ENCODE results near the gene SYNE2.
A peak's percentile ranks its signal among the peaks of the same experiment; 100 is the strongest.

SYNE2 gene

GRCh38 chr14:63910583-63911363 is 58.0 kb downstream of the SYNE2 start:
- Histone ChIP-seq H3K9me3 (ENCODE audit: low read depth, low read length) (no peaks in the 10 kb centered on the region), H3K4me3 (no peak overlapping the region), H3K36me3 (ENCODE audit: insufficient read depth, low read length) (peaks cover 8% of the 10 kb centered on the region; the same call in 1 of the 2 replicates), H3K9ac (ENCODE audit: insufficient read length) (no peak overlapping the region), H3K27ac (no peak overlapping the region)
- no peak for DNase-seq (ENCODE audit: low read depth, low spot score)
- TF ChIP-seq EZH2 (IDR thresholded peaks at IDR 0.05) (no peak), FOXP2 (optimal IDR thresholded peaks at IDR 0.05; ENCODE audit: control extremely low read depth, extremely low read length, insufficient read depth) (no peak), POLR2AphosphoS5 (IDR thresholded peaks at IDR 0.05; ENCODE audit: borderline replicate concordance, low read depth, low read length) (no peak)

DNA sequence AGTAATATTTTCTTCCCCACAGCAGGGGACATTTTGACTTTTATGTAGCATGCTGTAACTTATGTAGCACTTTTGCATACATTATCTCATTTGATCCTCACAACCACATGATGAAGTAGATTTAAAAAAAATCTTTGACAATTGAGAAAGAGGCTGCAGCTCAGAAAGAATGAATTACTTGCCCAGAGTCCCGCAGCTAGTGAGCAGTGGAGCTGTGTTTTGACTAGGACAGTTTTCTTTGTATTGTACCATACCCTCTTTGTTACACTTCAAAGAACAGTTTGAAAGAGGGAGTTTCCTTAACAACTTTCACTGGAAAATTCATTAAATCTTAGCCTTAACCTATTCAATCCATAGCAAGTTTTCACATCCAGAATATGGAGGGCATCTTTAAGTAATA is 58.6 kb downstream of the SYNE2 start:
- H3K27ac ChIP-seq, result 0 out of 2 replicates have a peak overlapping the region, but pooled peaks have one; percentile 25
- DNase-seq (ENCODE audit: low read depth, low spot score), result no peak
- no peaks in the 10 kb centered on the region for H3K9me3 ChIP-seq (ENCODE audit: low read depth, low read length)
- no peak overlapping the region for H3K9ac ChIP-seq (ENCODE audit: insufficient read length)
- H3K36me3 ChIP-seq (ENCODE audit: insufficient read depth, low read length), result peaks cover 8% of the 10 kb centered on the region; the same call in 1 of the 2 replicates
- no peak for TF ChIP-seq POLR2AphosphoS5 (IDR thresholded peaks at IDR 0.05; ENCODE audit: borderline replicate concordance, low read depth, low read length)
- TF ChIP-seq EZH2 (IDR thresholded peaks at IDR 0.05), result no peak
- no peak for TF ChIP-seq FOXP2 (optimal IDR thresholded peaks at IDR 0.05; ENCODE audit: control extremely low read depth, extremely low read length, insufficient read depth)
- H3K4me3 ChIP-seq, result no peak overlapping the region

DNA sequence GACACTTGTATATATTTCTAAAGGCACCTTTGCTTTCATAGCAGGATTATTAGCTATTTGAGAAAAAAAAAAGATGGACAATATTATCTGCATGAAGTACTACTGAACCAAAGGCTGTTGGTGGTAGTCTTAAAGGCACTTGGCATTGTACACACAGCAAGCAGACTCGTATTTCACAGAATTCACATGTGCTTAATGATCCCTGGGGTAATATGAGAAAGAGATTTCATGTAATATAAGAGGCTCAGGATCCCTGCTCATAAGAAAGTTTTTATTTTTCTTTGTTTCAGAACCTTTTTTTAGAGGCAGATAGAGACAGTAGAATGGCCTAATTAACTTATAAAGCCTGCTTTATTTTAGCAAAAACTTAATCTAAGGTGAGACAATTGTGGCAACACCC is 59.5 kb downstream of the SYNE2 start:
- no peaks in the 10 kb centered on the region for H3K9me3 ChIP-seq (ENCODE audit: low read depth, low read length)
- DNase-seq (ENCODE audit: low read depth, low spot score), result no peak
- no peak overlapping the region for H3K27ac ChIP-seq
- no peak overlapping the region for H3K9ac ChIP-seq (ENCODE audit: insufficient read length)
- TF ChIP-seq FOXP2 (optimal IDR thresholded peaks at IDR 0.05; ENCODE audit: control extremely low read depth, extremely low read length, insufficient read depth) (no peak), EZH2 (IDR thresholded peaks at IDR 0.05) (no peak), POLR2AphosphoS5 (IDR thresholded peaks at IDR 0.05; ENCODE audit: borderline replicate concordance, low read depth, low read length) (no peak)
- H3K4me3 ChIP-seq, result no peak overlapping the region
- H3K36me3 ChIP-seq (ENCODE audit: insufficient read depth, low read length), result peaks cover 8% of the 10 kb centered on the region; the same call in 1 of the 2 replicates

- TF ChIP-seq FOXP2 (optimal IDR thresholded peaks at IDR 0.05; ENCODE audit: control extremely low read depth, extremely low read length, insufficient read depth), result no peak
- no peak for TF ChIP-seq POLR2AphosphoS5 (IDR thresholded peaks at IDR 0.05; ENCODE audit: borderline replicate concordance, low read depth, low read length)
- TF ChIP-seq EZH2 (IDR thresholded peaks at IDR 0.05), result no peak
- H3K9me3 ChIP-seq (ENCODE audit: low read depth, low read length), result no peaks in the 10 kb centered on the region
- no peak for DNase-seq (ENCODE audit: low read depth, low spot score)
- H3K36me3 ChIP-seq (ENCODE audit: insufficient read depth, low read length), result no peaks in the 10 kb centered on the region
- no peak overlapping the region for H3K9ac ChIP-seq (ENCODE audit: insufficient read length)
- H3K27ac ChIP-seq, result no peak overlapping the region
- H3K4me3 ChIP-seq, result no peak overlapping the region
Observed at GRCh38 chr14:63918411-63918810, 65.6 kb downstream of the SYNE2 start.

DNA sequence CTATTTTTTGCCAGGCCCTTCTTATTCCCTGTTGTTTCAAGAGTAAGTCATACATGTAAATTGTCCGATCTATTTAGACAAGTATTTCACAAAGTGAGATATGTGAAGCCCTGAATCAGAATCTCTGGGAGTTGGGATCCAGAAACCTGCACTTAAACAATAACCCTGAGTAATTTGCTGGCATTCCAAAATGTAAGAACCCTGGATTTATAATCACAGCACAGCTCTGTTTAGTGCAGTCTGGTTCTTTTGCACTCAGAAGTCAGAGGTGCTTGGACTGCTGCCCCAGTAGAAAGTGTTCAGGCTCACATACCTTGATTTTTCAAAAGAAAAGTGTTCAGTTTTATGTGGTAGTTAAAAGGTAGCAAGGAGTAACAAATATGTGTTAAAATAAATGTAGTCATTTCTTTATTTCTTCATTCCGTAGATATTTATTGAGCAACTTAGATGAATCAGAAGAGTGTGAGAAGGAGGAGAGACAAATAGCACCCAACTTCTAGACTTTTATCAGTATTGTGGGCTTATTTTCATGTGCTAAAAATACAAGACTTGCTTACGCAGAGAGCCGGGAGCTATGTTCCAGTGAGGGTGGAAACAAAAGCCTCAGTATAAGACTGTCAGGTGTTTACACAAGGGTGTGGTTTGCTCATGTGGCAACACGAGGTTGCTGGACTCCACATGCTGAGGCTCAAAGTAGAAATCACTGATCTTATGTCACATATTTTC is 70.1 kb downstream of the SYNE2 start:
- no peak for DNase-seq (ENCODE audit: low read depth, low spot score)

GRCh38 chr14:63923422-63923752 is 70.6 kb downstream of the SYNE2 start:
- TF ChIP-seq POLR2AphosphoS5 (IDR thresholded peaks at IDR 0.05; ENCODE audit: borderline replicate concordance, low read depth, low read length) (no peak), EZH2 (IDR thresholded peaks at IDR 0.05) (no peak), FOXP2 (optimal IDR thresholded peaks at IDR 0.05; ENCODE audit: control extremely low read depth, extremely low read length, insufficient read depth) (no peak)
- H3K27ac ChIP-seq, result no peak overlapping the region
- no peak overlapping the region for H3K9ac ChIP-seq (ENCODE audit: insufficient read length)
- no peak for DNase-seq (ENCODE audit: low read depth, low spot score)
- H3K36me3 ChIP-seq (ENCODE audit: insufficient read depth, low read length), result no peaks in the 10 kb centered on the region; the same call in 1 of the 2 replicates
- no peaks in the 10 kb centered on the region; the same call in 1 of the 2 replicates for H3K9me3 ChIP-seq (ENCODE audit: low read depth, low read length)
- no peak overlapping the region for H3K4me3 ChIP-seq

More for the DNA sequence above, 70.1 kb downstream of the SYNE2 start:
- Histone ChIP-seq H3K4me3 (no peak overlapping the region), H3K27ac (no peak overlapping the region), H3K9ac (ENCODE audit: insufficient read length) (no peak overlapping the region), H3K36me3 (ENCODE audit: insufficient read depth, low read length) (no peaks in the 10 kb centered on the region; the same call in 1 of the 2 replicates), H3K9me3 (ENCODE audit: low read depth, low read length) (no peaks in the 10 kb centered on the region; the same call in 1 of the 2 replicates)
- TF ChIP-seq FOXP2 (optimal IDR thresholded peaks at IDR 0.05; ENCODE audit: control extremely low read depth, extremely low read length, insufficient read depth) (no peak), POLR2AphosphoS5 (IDR thresholded peaks at IDR 0.05; ENCODE audit: borderline replicate concordance, low read depth, low read length) (no peak), EZH2 (IDR thresholded peaks at IDR 0.05) (no peak)

- no peaks in the 10 kb centered on the region; the same call in 1 of the 2 replicates for H3K36me3 ChIP-seq (ENCODE audit: insufficient read depth, low read length)
- no peaks in the 10 kb centered on the region; the same call in 1 of the 2 replicates for H3K9me3 ChIP-seq (ENCODE audit: low read depth, low read length)
- no peak overlapping the region for H3K4me3 ChIP-seq
- no peak overlapping the region for H3K9ac ChIP-seq (ENCODE audit: insufficient read length)
- H3K27ac ChIP-seq, result no peak overlapping the region
- DNase-seq (ENCODE audit: low read depth, low spot score), result no peak
- TF ChIP-seq POLR2AphosphoS5 (IDR thresholded peaks at IDR 0.05; ENCODE audit: borderline replicate concordance, low read depth, low read length) (no peak), EZH2 (IDR thresholded peaks at IDR 0.05) (no peak), FOXP2 (optimal IDR thresholded peaks at IDR 0.05; ENCODE audit: control extremely low read depth, extremely low read length, insufficient read depth) (no peak)
Observed at GRCh38 chr14:63924375-63924774, 71.6 kb downstream of the SYNE2 start.

- no peak overlapping the region for H3K4me3 ChIP-seq
- TF ChIP-seq EZH2 (IDR thresholded peaks at IDR 0.05), result no peak
- no peak for TF ChIP-seq POLR2AphosphoS5 (IDR thresholded peaks at IDR 0.05; ENCODE audit: borderline replicate concordance, low read depth, low read length)
- no peak for TF ChIP-seq FOXP2 (optimal IDR thresholded peaks at IDR 0.05; ENCODE audit: control extremely low read depth, extremely low read length, insufficient read depth)
- no peak overlapping the region for H3K27ac ChIP-seq
- H3K36me3 ChIP-seq (ENCODE audit: insufficient read depth, low read length), result no peaks in the 10 kb centered on the region; the same call in 1 of the 2 replicates
- H3K9me3 ChIP-seq (ENCODE audit: low read depth, low read length), result no peaks in the 10 kb centered on the region; the same call in 1 of the 2 replicates
- no peak overlapping the region for H3K9ac ChIP-seq (ENCODE audit: insufficient read length)
- no peak for DNase-seq (ENCODE audit: low read depth, low spot score)
Observed at GRCh38 chr14:63926641-63927040, 73.8 kb downstream of the SYNE2 start.
